ENCODE data around the gene GRM7.

The GRM7 gene

GRCh38 chr3:7683426-7683825 lies 822.5 kb downstream of the GRM7 start:
- CTCF ChIA-PET, result no interaction called here
- POLR2A ChIA-PET, result no interaction called here

DNA sequence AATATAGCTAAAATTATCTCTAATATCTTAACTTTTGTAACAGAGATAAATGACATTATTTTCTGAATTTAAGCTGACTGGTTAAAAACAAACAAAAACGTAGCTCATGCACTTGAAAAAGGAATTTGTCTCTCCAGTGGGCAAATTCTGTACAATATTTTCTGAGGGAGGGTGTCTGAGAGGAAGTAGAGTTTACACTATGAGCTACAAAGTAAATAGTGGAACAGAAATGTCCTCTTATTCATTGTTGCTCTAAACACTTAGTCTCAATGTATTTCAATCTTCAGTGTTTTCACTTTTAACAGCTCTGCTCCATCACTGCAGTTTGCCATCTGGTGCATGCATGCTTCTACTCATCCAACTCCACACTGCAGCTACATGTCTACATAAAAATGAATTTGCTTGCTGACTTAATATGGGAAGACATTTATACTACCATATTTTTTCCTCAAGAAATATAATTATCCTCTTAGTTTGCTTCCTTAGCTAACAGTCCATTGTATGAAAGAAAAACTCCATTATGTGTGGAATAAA lies 823.3 kb downstream of the GRM7 start:
- Histone ChIP-seq H3K36me3 (ENCODE audit: control insufficient read depth in 2 of 2, insufficient read depth in 1 of 2, low read length in 2 of 2) (no peaks in the 10 kb centered on the region), H3K27ac (ENCODE audit: extremely low read depth, low read depth, low read length) (no peak overlapping the region), H3K9me3 (ENCODE audit: control insufficient read depth, insufficient read depth, low read depth, low read length) (no peaks in the 10 kb centered on the region), H3K4me3 (ENCODE audit: low read depth, low read length) (no peak overlapping the region), H3K4me1 (ENCODE audit: control insufficient read depth, insufficient read depth, low read length) (no peaks in the 10 kb centered on the region)
- TF ChIP-seq, protein P1, sequence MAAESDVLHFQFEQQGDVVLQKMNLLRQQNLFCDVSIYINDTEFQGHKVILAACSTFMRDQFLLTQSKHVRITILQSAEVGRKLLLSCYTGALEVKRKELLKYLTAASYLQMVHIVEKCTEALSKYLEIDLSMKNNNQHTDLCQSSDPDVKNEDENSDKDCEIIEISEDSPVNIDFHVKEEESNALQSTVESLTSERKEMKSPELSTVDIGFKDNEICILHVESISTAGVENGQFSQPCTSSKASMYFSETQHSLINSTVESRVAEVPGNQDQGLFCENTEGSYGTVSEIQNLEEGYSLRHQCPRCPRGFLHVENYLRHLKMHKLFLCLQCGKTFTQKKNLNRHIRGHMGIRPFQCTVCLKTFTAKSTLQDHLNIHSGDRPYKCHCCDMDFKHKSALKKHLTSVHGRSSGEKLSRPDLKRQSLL (tag by site-specific recombination; IDR thresholded peaks at IDR 0.05), result no peak
- TF ChIP-seq KLF10 (tag by site-specific recombination; IDR thresholded peaks at IDR 0.05) (no peak), PBX3 (CRISPR knock-in tag; IDR thresholded peaks at IDR 0.05) (no peak), ZNF146 (tag by site-specific recombination; IDR thresholded peaks at IDR 0.05) (no peak), ZNF426 (tag by site-specific recombination; IDR thresholded peaks at IDR 0.05) (no peak), ZNF341 (tag by site-specific recombination; IDR thresholded peaks at IDR 0.05; ENCODE audit: low read depth) (no peak)
- TF ChIP-seq, protein P2, sequence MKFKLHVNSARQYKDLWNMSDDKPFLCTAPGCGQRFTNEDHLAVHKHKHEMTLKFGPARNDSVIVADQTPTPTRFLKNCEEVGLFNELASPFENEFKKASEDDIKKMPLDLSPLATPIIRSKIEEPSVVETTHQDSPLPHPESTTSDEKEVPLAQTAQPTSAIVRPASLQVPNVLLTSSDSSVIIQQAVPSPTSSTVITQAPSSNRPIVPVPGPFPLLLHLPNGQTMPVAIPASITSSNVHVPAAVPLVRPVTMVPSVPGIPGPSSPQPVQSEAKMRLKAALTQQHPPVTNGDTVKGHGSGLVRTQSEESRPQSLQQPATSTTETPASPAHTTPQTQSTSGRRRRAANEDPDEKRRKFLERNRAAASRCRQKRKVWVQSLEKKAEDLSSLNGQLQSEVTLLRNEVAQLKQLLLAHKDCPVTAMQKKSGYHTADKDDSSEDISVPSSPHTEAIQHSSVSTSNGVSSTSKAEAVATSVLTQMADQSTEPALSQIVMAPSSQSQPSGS (tag by site-specific recombination; IDR thresholded peaks at IDR 0.05; ENCODE audit: low read depth), result no peak
- TF ChIP-seq, protein P3, sequence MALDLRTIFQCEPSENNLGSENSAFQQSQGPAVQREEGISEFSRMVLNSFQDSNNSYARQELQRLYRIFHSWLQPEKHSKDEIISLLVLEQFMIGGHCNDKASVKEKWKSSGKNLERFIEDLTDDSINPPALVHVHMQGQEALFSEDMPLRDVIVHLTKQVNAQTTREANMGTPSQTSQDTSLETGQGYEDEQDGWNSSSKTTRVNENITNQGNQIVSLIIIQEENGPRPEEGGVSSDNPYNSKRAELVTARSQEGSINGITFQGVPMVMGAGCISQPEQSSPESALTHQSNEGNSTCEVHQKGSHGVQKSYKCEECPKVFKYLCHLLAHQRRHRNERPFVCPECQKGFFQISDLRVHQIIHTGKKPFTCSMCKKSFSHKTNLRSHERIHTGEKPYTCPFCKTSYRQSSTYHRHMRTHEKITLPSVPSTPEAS (tag by site-specific recombination; IDR thresholded peaks at IDR 0.05), result no peak
- TF ChIP-seq, protein P4, sequence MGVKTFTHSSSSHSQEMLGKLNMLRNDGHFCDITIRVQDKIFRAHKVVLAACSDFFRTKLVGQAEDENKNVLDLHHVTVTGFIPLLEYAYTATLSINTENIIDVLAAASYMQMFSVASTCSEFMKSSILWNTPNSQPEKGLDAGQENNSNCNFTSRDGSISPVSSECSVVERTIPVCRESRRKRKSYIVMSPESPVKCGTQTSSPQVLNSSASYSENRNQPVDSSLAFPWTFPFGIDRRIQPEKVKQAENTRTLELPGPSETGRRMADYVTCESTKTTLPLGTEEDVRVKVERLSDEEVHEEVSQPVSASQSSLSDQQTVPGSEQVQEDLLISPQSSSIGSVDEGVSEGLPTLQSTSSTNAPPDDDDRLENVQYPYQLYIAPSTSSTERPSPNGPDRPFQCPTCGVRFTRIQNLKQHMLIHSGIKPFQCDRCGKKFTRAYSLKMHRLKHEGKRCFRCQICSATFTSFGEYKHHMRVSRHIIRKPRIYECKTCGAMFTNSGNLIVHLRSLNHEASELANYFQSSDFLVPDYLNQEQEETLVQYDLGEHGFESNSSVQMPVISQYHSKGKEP (tag by site-specific recombination; IDR thresholded peaks at IDR 0.05), result no peak
- TF ChIP-seq, protein P5, sequence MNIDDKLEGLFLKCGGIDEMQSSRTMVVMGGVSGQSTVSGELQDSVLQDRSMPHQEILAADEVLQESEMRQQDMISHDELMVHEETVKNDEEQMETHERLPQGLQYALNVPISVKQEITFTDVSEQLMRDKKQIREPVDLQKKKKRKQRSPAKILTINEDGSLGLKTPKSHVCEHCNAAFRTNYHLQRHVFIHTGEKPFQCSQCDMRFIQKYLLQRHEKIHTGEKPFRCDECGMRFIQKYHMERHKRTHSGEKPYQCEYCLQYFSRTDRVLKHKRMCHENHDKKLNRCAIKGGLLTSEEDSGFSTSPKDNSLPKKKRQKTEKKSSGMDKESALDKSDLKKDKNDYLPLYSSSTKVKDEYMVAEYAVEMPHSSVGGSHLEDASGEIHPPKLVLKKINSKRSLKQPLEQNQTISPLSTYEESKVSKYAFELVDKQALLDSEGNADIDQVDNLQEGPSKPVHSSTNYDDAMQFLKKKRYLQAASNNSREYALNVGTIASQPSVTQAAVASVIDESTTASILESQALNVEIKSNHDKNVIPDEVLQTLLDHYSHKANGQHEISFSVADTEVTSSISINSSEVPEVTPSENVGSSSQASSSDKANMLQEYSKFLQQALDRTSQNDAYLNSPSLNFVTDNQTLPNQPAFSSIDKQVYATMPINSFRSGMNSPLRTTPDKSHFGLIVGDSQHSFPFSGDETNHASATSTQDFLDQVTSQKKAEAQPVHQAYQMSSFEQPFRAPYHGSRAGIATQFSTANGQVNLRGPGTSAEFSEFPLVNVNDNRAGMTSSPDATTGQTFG (tag by site-specific recombination; IDR thresholded peaks at IDR 0.05; ENCODE audit: borderline replicate concordance), result no peak
- CTCF ChIA-PET, result no interaction called here
- POLR2A ChIA-PET, result no interaction called here

More at GRCh38 chr3:7683426-7683825, 822.5 kb downstream of the GRM7 start:
- Histone ChIP-seq H3K4me3 (ENCODE audit: low read depth, low read length) (no peak overlapping the region), H3K36me3 (ENCODE audit: control insufficient read depth in 2 of 2, insufficient read depth in 1 of 2, low read length in 2 of 2) (no peaks in the 10 kb centered on the region), H3K9me3 (ENCODE audit: control insufficient read depth, insufficient read depth, low read depth, low read length) (no peaks in the 10 kb centered on the region), H3K4me1 (ENCODE audit: control insufficient read depth, insufficient read depth, low read length) (no peaks in the 10 kb centered on the region), H3K27ac (ENCODE audit: extremely low read depth, low read depth, low read length) (no peak overlapping the region)
- no peak for TF ChIP-seq TRIM28 (IDR thresholded peaks at IDR 0.05; ENCODE audit: borderline replicate concordance, low read length)
- no peak for TF ChIP-seq ZNF10 (tag by site-specific recombination; IDR thresholded peaks at IDR 0.05)
- no peak for TF ChIP-seq BCL11B (tag by site-specific recombination; IDR thresholded peaks at IDR 0.05; ENCODE audit: low read depth)
- no peak for TF ChIP-seq ZIC2 (tag by site-specific recombination; IDR thresholded peaks at IDR 0.05)
- TF ChIP-seq ZNF670 (tag by site-specific recombination; IDR thresholded peaks at IDR 0.05; ENCODE audit: low read depth), result no peak
- TF ChIP-seq ZNF175 (tag by site-specific recombination; IDR thresholded peaks at IDR 0.05), result no peak
- TF ChIP-seq ZNF580 (tag by site-specific recombination; IDR thresholded peaks at IDR 0.05), result no peak
- TF ChIP-seq ZNF624 (tag by site-specific recombination; IDR thresholded peaks at IDR 0.05), result no peak
- no peak for TF ChIP-seq OSR2 (tag by site-specific recombination; IDR thresholded peaks at IDR 0.05)
- TF ChIP-seq SP7 (tag by site-specific recombination; IDR thresholded peaks at IDR 0.05), result no peak
- TF ChIP-seq ZNF530 (tag by site-specific recombination; IDR thresholded peaks at IDR 0.05; ENCODE audit: low read depth), result no peak
